Naive thymus-derived CD4-positive, alpha-beta T cell (primary cell): ENCODE data around the gene PODNL1. TPM values are rescaled to one million over a fixed set of nuclear protein-coding genes. Genes with fewer than 3 reads are reported as not detected.
A peak's percentile ranks its signal among the peaks of the same experiment; 100 is the strongest.
"Not testable (repeated sequence)": the region's sequence is repeated elsewhere in the genome, so short reads cannot be mapped to it uniquely, and the experiment has no call there.

Source experiments
- ATAC-seq: fragments of 150-1000 bp; cut with Tn5 transposase; 2 replicates; pipeline ENCODE4 v1.10.0; 2021; ENCODE audit warnings: mild to moderate bottlenecking, moderate library complexity
- CTCF ChIA-PET: fragments of 350-600 bp; sonication (Branson Sonifier 250); formaldehyde crosslinking; loops from one replicate; lab custom pipeline; 2021; ENCODE audit warnings: antibody characterized with exemption; lab: Charles Lee
- POLR2A ChIA-PET: fragments of 350-600 bp; sonication (Branson Sonifier 250); formaldehyde crosslinking; loops from one replicate; lab custom pipeline; 2021; ENCODE audit warnings: antibody characterized with exemption, inconsistent platforms; lab: Charles Lee
- DNase-seq, 9 donors: peaks; one replicate each; pipeline versions ENCODE4 v3.0.0 to v3.0.0-alpha.2; 2020 to 2022; ENCODE audit warnings: mixed read lengths in 1 of 9
- H3K27ac ChIP-seq: one replicate; pipeline ENCODE4 v1.7.0; 2013; ENCODE audit warnings: mild to moderate bottlenecking, low read depth, low read length, moderate library complexity
- H3K27me3 ChIP-seq, 2 donors: one replicate each; pipeline ENCODE4 v1.7.0; 2013; ENCODE audit warnings: low read length in 2 of 2, mild to moderate bottlenecking in 2 of 2, moderate library complexity in 2 of 2; ENCODE audit not compliant: control insufficient read depth in 2 of 2, insufficient read depth in 2 of 2
- H3K36me3 ChIP-seq, 3 experiments: 1 replicate in 2 of 3; 2 replicates in 1 of 3; pipeline ENCODE4 v1.7.0; 2013; ENCODE audit warnings: low read length in 3 of 3, mild to moderate bottlenecking in 3 of 3, moderate library complexity in 1 of 3; ENCODE audit not compliant: insufficient read depth in 3 of 3, control insufficient read depth in 2 of 3
- H3K4me1 ChIP-seq, 2 donors: one replicate each; pipeline ENCODE4 v1.7.0; 2013; ENCODE audit warnings: low read length in 2 of 2, mild to moderate bottlenecking in 2 of 2, moderate library complexity in 1 of 2; ENCODE audit not compliant: control insufficient read depth in 2 of 2, insufficient read depth in 2 of 2
- H3K4me3 ChIP-seq: 2 replicates; pipeline ENCODE4 v1.7.0; 2013; ENCODE audit warnings: mild to moderate bottlenecking, low read length
- H3K9me3 ChIP-seq, 3 experiments: 1 replicate in 2 of 3; 2 replicates in 1 of 3; pipeline ENCODE4 v1.7.0; 2013; ENCODE audit warnings: low read length in 3 of 3; ENCODE audit not compliant: control insufficient read depth in 2 of 3
- H3K27ac Mint-ChIP-seq, 9 donors: one replicate each; pipeline ENCODE4 v1.8.0; 2020 to 2022; ENCODE audit warnings: mixed read lengths in 9 of 9, mild to moderate bottlenecking in 8 of 9, moderate library complexity in 5 of 9, inconsistent platforms in 2 of 9
- H3K27me3 Mint-ChIP-seq, 5 donors: one replicate each; pipeline ENCODE4 v1.8.0; 2021 to 2022; ENCODE audit warnings: mixed read lengths in 5 of 5, mild to moderate bottlenecking in 1 of 5
- H3K36me3 Mint-ChIP-seq, 5 donors: one replicate each; pipeline ENCODE4 v1.8.0; 2020 to 2022; ENCODE audit warnings: mixed read lengths in 5 of 5, mild to moderate bottlenecking in 3 of 5, inconsistent platforms in 1 of 5
- H3K4me1 Mint-ChIP-seq, 7 donors: one replicate each; pipeline ENCODE4 v1.8.0; 2020 to 2022; ENCODE audit warnings: mixed read lengths in 7 of 7, mild to moderate bottlenecking in 3 of 7, inconsistent platforms in 1 of 7
- H3K4me3 Mint-ChIP-seq, 10 donors: one replicate each; pipeline ENCODE4 v1.8.0; 2020 to 2022; ENCODE audit warnings: mild to moderate bottlenecking in 10 of 10, mixed read lengths in 10 of 10, moderate library complexity in 6 of 10, inconsistent platforms in 2 of 10
- H3K9me3 Mint-ChIP-seq, 11 donors: one replicate each; pipeline ENCODE4 v1.8.0; 2020 to 2022; ENCODE audit warnings: mixed read lengths in 11 of 11, mild to moderate bottlenecking in 4 of 11, inconsistent platforms in 1 of 11, moderate library complexity in 1 of 11
- intact Hi-C, 2 donors: fragments of 100-400 bp; cut with micrococcal nuclease; formaldehyde crosslinking; loops; one replicate each; pipeline ENCODE4 v1.15.1; 2023
- polyA plus RNA-seq, 2 donors: library from polyadenylated mRNA; unstranded; fragments of 300-500 nt; fragmentation: Illumina TruSeq; gene quantifications; one replicate each; pipeline ENCODE4 v1.2.3, GENCODE V29; 2021
- total RNA-seq, 6 experiments: library from RNA in 5 of 6; stranded (reverse) in 5 of 6; gene quantifications; 1 replicate in 5 of 6; 2 replicates in 1 of 6; pipeline ENCODE4 v1.2.3 and lab custom pipeline; 2021 to 2026

The PODNL1 gene
- total and polyA plus RNA-seq, 7 experiments from 2014 or later: 0.33 to 0.59 TPM; not detected in 5

GRCh38 chr19:13968999-13969398 is 30.8 kb upstream of the PODNL1 start:
- Mint-ChIP-seq H3K27ac (no peak overlapping the region), H3K27me3 (no peaks in the 10 kb centered on the region), H3K36me3 (peaks cover 0 to 19% (median 6%) of the 10 kb centered on the region in 5 donors), H3K4me1 (peaks cover 3 to 9% (median 4%) of the 10 kb centered on the region in 7 donors), H3K9me3 (no peaks in the 10 kb centered on the region), H3K4me3 (no peak overlapping the region)
- intact Hi-C loops: no loop called here
- ChIA-PET CTCF (interaction anchor here (0.6 kb wide), 1 partner anchor 16 kb away, joined by 3 read pairs; no protein-coding TSS in a partner anchor), POLR2A (no interaction called here)
- H3K9me3 ChIP-seq: no peaks in the 10 kb centered on the region
- no peaks in the 10 kb centered on the region for H3K27me3 ChIP-seq
- H3K4me1 ChIP-seq: peaks cover 0 to 3% of the 10 kb centered on the region in 2 donors
- H3K36me3 ChIP-seq: peaks cover 0 to 73% (median 0%) of the 10 kb centered on the region in 3 experiments
- no peak overlapping the region for H3K27ac ChIP-seq
- no peak for ATAC-seq
- DNase-seq: no peak
- H3K4me3 ChIP-seq: no peak overlapping the region

- ATAC-seq (no peak), DNase-seq (no peak)
- Mint-ChIP-seq H3K4me1 (peaks cover 0 to 4% (median 0%) of the 10 kb centered on the region in 7 donors), H3K36me3 (peaks cover 0 to 18% (median 5%) of the 10 kb centered on the region in 5 donors), H3K27ac (no peak overlapping the region), H3K9me3 (no peaks in the 10 kb centered on the region), H3K27me3 (no peaks in the 10 kb centered on the region), H3K4me3 (no peak overlapping the region)
- H3K9me3 ChIP-seq: no peaks in the 10 kb centered on the region
- ChIA-PET CTCF (no interaction called here), POLR2A (interaction anchor here (0.6 to 1.0 kb wide), 2 partner anchors 10 to 261 kb away, joined by 3 read pairs; no protein-coding TSS in a partner anchor)
- peaks cover 0 to 73% (median 0%) of the 10 kb centered on the region in 3 experiments for H3K36me3 ChIP-seq
- H3K4me1 ChIP-seq: no peaks in the 10 kb centered on the region
- no peaks in the 10 kb centered on the region for H3K27me3 ChIP-seq
- intact Hi-C loops: no loop called here
- no peak overlapping the region for H3K4me3 ChIP-seq
- H3K27ac ChIP-seq: no peak overlapping the region
Observed at GRCh38 chr19:13968383-13968935, 30.2 kb upstream of the PODNL1 start.

- H3K27ac ChIP-seq, CTCF ChIA-PET, intact Hi-C loops, H3K4me1 Mint-ChIP-seq, H3K9me3 Mint-ChIP-seq, H3K27me3 ChIP-seq, H3K4me3 Mint-ChIP-seq, H3K9me3 ChIP-seq, H3K4me3 ChIP-seq, DNase-seq, ATAC-seq, H3K4me1 ChIP-seq, H3K27me3 Mint-ChIP-seq: not testable (repeated sequence)
- POLR2A ChIA-PET: interaction anchor here (0.6 kb wide), 1 partner anchor 921 kb away, joined by 3 read pairs; no protein-coding TSS in a partner anchor
- H3K36me3 ChIP-seq: peaks cover 0 to 73% (median 0%) of the 10 kb centered on the region in 3 experiments
- Mint-ChIP-seq H3K36me3 (peaks cover 0 to 15% (median 5%) of the 10 kb centered on the region in 5 donors), H3K27ac (peak overlapping the region in 1 of 9 donors; percentile 8)
Observed at GRCh38 chr19:13967206-13967605, 29.0 kb upstream of the PODNL1 start.

GRCh38 chr19:13966684-13967128 is 28.5 kb upstream of the PODNL1 start:
- H3K4me3 ChIP-seq: no peak overlapping the region

GRCh38 chr19:13965926-13966683 is 27.9 kb upstream of the PODNL1 start:
- Histone ChIP-seq H3K9me3 (no peaks in the 10 kb centered on the region), H3K4me3 (no peak overlapping the region), H3K27ac (no peak overlapping the region), H3K4me1 (no peaks in the 10 kb centered on the region), H3K36me3 (peaks cover 0 to 77% (median 0%) of the 10 kb centered on the region in 3 experiments), H3K27me3 (no peaks in the 10 kb centered on the region)
- CTCF ChIA-PET: no interaction called here
- Mint-ChIP-seq H3K4me3 (no peak overlapping the region), H3K4me1 (peaks cover 0 to 2% (median 0%) of the 10 kb centered on the region in 7 donors), H3K36me3 (peaks cover 0 to 20% (median 10%) of the 10 kb centered on the region in 5 donors), H3K27ac (no peak overlapping the region), H3K27me3 (no peaks in the 10 kb centered on the region), H3K9me3 (no peaks in the 10 kb centered on the region)
- POLR2A ChIA-PET: no interaction called here
- ATAC-seq (no peak), DNase-seq (no peak)
- intact Hi-C loops: no loop called here

More at GRCh38 chr19:13966684-13967128, 28.5 kb upstream of the PODNL1 start:
- Histone ChIP-seq H3K27ac (no peak overlapping the region), H3K36me3 (peaks cover 0 to 77% (median 0%) of the 10 kb centered on the region in 3 experiments), H3K4me1 (no peaks in the 10 kb centered on the region), H3K27me3 (no peaks in the 10 kb centered on the region), H3K9me3 (no peaks in the 10 kb centered on the region)
- ATAC-seq: no peak
- Mint-ChIP-seq H3K27ac (no peak overlapping the region), H3K9me3 (no peaks in the 10 kb centered on the region), H3K4me1 (peaks cover 0 to 2% (median 0%) of the 10 kb centered on the region in 7 donors), H3K27me3 (no peaks in the 10 kb centered on the region), H3K4me3 (no peak overlapping the region), H3K36me3 (peaks cover 0 to 15% (median 5%) of the 10 kb centered on the region in 5 donors)
- ChIA-PET CTCF (no interaction called here), POLR2A (interaction anchor here (0.6 kb wide), 1 partner anchor 920 kb away, joined by 3 read pairs; no protein-coding TSS in a partner anchor)
- DNase-seq: no peak
- intact Hi-C loops: no loop called here

GRCh38 chr19:13965377-13965896 is 27.2 kb upstream of the PODNL1 start:
- H3K27ac ChIP-seq: no peak overlapping the region
- no peak overlapping the region for H3K4me3 ChIP-seq
- Mint-ChIP-seq H3K4me1 (peaks cover 0 to 2% (median 0%) of the 10 kb centered on the region in 7 donors), H3K4me3 (no peak overlapping the region), H3K9me3 (no peaks in the 10 kb centered on the region), H3K27ac (peak overlapping the region in 1 of 9 donors; percentile 10), H3K36me3 (peaks cover 0 to 20% (median 10%) of the 10 kb centered on the region in 5 donors), H3K27me3 (no peaks in the 10 kb centered on the region)
- ChIA-PET CTCF (no interaction called here), POLR2A (no interaction called here)
- H3K36me3 ChIP-seq: peaks cover 0 to 82% (median 0%) of the 10 kb centered on the region in 3 experiments
- ATAC-seq (no peak), DNase-seq (no peak)
- intact Hi-C loops: no loop called here
- H3K27me3 ChIP-seq: no peaks in the 10 kb centered on the region
- H3K9me3 ChIP-seq: no peaks in the 10 kb centered on the region
- no peaks in the 10 kb centered on the region for H3K4me1 ChIP-seq
